ACC112 (cell line): ENCODE results near the gene TMEM182.

Source experiments
- H2AFZ ChIP-seq: fragments of 200-600 bp; sonication (generic); one replicate; pipeline ENCODE4 v1.6.0; 2017; ENCODE audit warnings: antibody characterized with exemption, low read length; ENCODE audit not compliant: unreplicated experiment
- H3K27ac ChIP-seq: fragments of 200-600 bp; sonication (generic); 2 replicates; pipeline ENCODE4 v1.5.1; 2014; ENCODE audit warnings: low read depth, mild to moderate bottlenecking, antibody characterized with exemption, low read length, moderate library complexity
- H3K27me3 ChIP-seq: fragments of 200-600 bp; sonication (generic); 2 replicates; pipeline ENCODE4 v1.6.1; 2014; ENCODE audit warnings: mild to moderate bottlenecking, antibody characterized with exemption, low read length, moderate library complexity, mixed read lengths; ENCODE audit not compliant: insufficient read depth
- H3K36me3 ChIP-seq: fragments of 200-600 bp; sonication (generic); 2 replicates; pipeline ENCODE4 v1.6.1; 2016; ENCODE audit warnings: mild to moderate bottlenecking, antibody characterized with exemption, low read length, moderate library complexity, mixed read lengths; ENCODE audit not compliant: insufficient read depth
- H3K4me1 ChIP-seq: fragments of 200-600 bp; sonication (generic); one replicate; pipeline ENCODE4 v1.6.1; 2016; ENCODE audit warnings: low read length, mixed read lengths; ENCODE audit not compliant: insufficient read depth, unreplicated experiment, control insufficient read depth
- H3K4me3 ChIP-seq: fragments of 200-600 bp; sonication (generic); 2 replicates; pipeline ENCODE4 v1.5.1; 2014; ENCODE audit warnings: mild to moderate bottlenecking, low read depth, low read length
- H3K79me2 ChIP-seq: fragments of 200-600 bp; sonication (generic); one replicate; pipeline ENCODE4 v1.6.0; 2016; ENCODE audit warnings: low read length; ENCODE audit not compliant: control insufficient read depth, unreplicated experiment, insufficient read depth

Gene TMEM182

DNA sequence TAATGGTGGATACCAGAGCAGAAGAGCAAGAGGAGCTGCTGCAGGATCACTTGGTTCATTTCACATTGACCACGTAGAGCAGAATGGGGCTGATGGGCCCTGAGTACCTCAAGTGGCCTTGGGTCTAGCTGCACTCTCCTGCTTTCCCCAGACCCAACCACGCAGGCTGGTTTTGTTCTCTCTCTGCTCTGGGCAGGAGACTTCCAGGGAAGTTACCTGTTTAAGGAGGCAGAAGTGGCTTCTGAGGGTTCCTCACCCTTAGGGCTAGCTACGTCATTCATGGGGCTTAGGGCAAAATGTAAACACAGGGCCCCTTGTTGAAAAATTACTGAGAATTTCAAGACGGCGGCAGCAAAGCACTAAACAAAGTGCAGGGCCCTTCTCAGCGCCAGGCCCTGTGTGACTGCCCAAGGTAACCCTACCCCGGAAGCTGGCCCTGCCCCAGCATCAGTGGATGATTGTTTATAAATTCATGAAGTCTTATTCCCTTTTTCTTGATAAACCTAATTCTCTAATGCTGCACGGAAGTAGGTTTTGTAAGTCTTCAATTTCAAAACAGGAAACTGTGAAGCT is 75.9 kb downstream of the TMEM182 start:
- no peak overlapping the region for H2AFZ ChIP-seq
- H3K4me1 ChIP-seq, result peaks cover 4% of the 10 kb centered on the region
- no peaks in the 10 kb centered on the region for H3K79me2 ChIP-seq
- H3K36me3 ChIP-seq, result no peaks in the 10 kb centered on the region
- no peak overlapping the region for H3K27ac ChIP-seq
- H3K4me3 ChIP-seq, result no peak overlapping the region
- H3K27me3 ChIP-seq, result peaks cover 40% of the 10 kb centered on the region

DNA sequence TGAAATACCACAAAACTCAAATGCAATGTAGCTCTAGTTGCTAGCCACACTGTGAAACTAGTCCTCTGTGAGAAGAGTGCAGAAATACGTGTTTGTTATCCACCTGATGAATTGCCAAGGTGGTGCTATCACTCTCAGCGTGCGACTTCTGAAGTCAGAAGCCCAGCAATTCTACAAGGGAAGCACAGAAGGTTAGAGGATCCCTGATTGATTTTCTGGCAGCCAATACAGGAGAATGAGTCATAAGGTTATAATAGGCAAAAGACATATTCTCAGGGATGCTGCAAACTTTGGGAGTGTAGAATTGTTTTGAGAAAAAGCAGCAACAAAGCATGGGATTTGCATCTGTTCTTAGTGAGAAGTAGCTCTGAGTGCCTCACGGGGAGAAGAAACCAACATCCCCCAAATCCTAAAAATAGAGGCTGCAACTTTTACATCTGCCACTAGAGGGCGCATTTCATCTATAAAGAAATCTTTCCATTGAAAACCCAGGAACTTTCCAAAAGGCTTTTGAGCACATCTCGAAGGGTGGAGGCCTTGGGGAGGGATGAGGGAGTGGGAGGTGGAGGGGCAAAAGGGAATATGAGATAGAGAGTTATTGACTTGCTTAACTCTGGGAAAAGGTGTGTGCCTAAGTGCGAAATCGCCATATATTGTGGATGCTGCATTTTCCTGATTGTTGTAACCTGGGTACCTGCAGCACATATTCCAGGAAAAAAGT is 78.0 kb downstream of the TMEM182 start:
- Histone ChIP-seq H3K4me1 (peaks cover 4% of the 10 kb centered on the region), H3K27me3 (peaks cover 31% of the 10 kb centered on the region), H2AFZ (no peak overlapping the region), H3K4me3 (no peak overlapping the region), H3K36me3 (no peaks in the 10 kb centered on the region), H3K79me2 (no peaks in the 10 kb centered on the region), H3K27ac (no peak overlapping the region)

DNA sequence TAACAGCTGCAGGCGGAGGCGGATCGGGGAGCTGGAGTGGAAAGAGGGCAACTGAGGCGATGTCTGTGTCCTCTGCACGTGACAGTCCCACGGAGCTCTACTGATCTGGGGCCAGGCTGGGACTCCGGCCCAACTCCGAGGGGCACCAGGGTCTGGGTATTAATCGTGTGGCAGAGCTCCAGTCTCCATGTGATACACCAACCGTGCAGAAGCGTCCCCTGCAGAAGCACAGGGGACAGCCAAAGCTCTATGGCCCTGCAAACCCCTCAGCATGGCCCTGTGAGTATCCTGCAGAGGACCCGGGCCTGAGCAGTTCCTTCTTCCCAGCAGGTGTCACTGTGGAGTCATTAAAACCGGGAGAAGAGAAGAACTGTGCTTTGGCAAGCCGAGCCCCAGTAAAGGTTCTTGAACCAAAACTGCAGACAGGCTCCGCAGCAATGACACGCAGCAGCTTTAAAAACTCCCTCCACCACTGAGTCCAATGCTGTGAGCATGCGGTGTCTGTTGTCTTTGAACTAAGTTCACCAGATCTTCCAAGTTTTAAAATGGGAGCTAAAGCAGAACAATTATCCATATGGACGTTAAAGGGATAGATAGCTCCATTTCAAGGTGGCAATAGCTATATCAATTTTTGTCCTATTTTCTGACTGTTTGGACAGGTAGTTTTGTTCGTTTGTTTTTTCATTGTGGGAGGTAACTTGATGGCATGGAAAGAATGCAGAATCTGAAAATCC is 79.4 kb downstream of the TMEM182 start:
- peaks cover 4% of the 10 kb centered on the region for H3K4me1 ChIP-seq
- H3K4me3 ChIP-seq, result no peak overlapping the region
- peaks cover 31% of the 10 kb centered on the region for H3K27me3 ChIP-seq
- H2AFZ ChIP-seq, result no peak overlapping the region
- H3K27ac ChIP-seq, result no peak overlapping the region
- no peaks in the 10 kb centered on the region for H3K36me3 ChIP-seq
- H3K79me2 ChIP-seq, result no peaks in the 10 kb centered on the region

DNA sequence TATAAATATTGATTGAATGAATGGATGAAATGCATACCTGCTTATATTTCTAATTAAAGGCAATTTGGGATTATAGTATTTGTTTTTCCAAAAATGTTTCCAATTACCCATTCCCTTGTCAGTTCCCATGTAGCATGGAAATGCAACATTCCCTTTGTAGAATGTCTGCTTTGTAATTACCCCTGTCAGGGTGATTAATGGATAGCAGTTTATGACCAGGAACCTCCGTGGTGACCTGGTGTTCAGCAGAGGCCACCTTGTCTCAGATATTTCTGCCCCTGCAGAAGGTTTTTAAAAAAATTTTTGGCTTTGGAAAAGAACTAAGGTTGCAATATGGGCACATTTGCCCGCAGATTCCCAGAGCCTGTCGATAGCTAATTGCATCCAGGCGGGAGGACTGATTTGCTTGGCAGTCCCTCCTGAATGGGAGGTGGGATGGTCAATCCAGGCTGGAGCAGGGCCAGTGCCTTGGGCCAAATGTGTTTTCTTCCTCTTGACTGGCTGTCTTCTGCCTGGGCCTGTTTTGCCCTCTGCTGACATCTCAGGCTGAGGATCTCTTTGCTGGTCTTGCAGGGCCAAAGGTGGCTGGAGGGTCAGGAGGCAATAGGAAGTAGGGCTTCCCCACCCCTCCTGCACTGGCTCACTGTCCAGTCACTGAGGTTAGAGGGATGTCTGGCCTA is 82.1 kb downstream of the TMEM182 start:
- no peak overlapping the region for H3K27ac ChIP-seq
- peaks cover 4% of the 10 kb centered on the region for H3K4me1 ChIP-seq
- H3K4me3 ChIP-seq, result no peak overlapping the region
- no peaks in the 10 kb centered on the region for H3K79me2 ChIP-seq
- H3K36me3 ChIP-seq, result no peaks in the 10 kb centered on the region
- no peak overlapping the region for H2AFZ ChIP-seq
- peaks cover 24% of the 10 kb centered on the region for H3K27me3 ChIP-seq

DNA sequence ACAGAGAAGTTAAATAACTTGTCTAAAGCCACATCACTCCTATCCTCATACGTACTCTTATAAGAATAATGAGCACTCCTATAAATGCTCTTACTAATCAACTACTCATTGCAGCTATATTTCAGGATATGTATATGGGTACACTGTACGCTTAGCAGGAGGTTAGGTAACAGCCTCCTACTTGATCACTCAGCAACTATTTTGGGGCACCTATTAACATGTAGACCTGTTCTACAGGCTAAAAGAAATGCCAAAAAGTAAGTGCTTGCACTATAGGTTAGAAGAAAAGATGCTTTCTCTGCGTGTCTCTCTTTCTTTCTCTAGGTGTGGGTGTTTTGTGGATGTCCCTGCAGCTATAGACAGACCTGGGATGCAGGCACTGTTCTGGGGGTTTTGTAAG is 83.1 kb downstream of the TMEM182 start:
- H3K79me2 ChIP-seq, result no peaks in the 10 kb centered on the region
- H3K36me3 ChIP-seq, result no peaks in the 10 kb centered on the region
- no peak overlapping the region for H3K4me3 ChIP-seq
- H3K27me3 ChIP-seq, result peaks cover 34% of the 10 kb centered on the region
- no peak overlapping the region for H3K27ac ChIP-seq
- no peak overlapping the region for H2AFZ ChIP-seq
- peaks cover 4% of the 10 kb centered on the region for H3K4me1 ChIP-seq

DNA sequence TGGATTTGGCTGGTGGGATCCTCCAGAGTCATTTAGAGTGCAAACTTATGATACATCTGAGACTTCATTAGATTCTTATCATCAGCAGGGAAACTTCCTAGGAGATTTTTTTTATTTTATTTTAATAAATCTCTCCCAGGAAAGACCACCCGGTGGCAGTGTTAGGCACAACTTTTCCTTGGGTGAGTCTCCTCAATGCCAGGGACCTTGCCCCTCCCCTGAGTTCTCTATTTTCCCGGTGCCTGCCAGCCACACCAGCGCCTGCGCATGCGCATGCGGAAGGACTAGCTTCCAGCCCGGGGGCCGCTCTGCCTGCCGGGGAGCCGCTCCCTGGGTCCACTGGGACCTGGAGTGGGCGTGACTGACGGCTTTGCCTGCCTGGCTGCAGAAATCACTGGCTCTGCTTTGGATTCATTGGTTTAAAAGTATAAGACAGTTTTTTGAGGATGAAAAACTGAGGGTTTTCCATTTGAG is 86.6 kb downstream of the TMEM182 start:
- Histone ChIP-seq H3K27ac (no peak overlapping the region), H3K4me1 (no peaks in the 10 kb centered on the region), H3K36me3 (no peaks in the 10 kb centered on the region), H3K4me3 (peak overlapping the region; percentile 36), H3K79me2 (no peaks in the 10 kb centered on the region), H3K27me3 (peaks cover 46% of the 10 kb centered on the region), H2AFZ (no peak overlapping the region)

DNA sequence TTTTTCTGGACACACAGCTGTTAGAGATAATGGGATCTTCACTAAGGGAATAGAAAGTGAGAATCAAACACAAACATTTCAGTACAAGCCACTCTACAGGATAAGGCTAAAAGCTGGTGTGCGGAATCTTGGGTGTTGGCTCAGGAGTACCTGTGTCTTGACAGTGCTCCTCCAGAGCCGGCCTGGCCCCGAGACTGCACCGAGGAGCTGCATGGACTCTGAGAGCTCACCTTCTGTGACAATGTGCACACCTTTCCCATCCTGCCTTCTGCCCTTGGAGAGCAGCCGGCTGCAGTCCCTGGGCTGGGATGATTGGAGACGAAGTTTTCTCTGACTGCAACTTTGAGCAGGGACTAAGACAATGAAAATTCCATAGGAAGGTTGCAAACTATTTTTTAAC is 89.1 kb downstream of the TMEM182 start:
- peaks cover 45% of the 10 kb centered on the region for H3K27me3 ChIP-seq
- H3K4me3 ChIP-seq, result no peak overlapping the region

DNA sequence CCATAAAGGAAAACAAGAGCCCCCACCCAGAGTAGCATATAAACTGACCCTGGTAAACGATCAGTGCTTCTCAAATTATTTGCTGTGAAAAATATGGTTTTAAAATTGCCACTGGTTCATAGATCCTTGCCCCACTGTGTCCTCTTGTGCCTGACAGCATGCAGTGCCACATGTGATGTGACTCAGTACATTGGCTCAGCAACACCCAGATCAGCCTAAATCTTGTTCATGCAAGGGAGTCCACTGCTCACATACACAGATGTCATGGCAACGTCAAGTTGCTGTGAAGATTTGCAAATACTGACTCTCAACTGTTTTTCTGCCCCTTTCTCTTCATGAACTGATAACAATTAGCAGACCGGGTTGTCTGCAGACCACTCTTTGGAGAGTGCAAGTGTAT is 91.0 kb downstream of the TMEM182 start:
- H2AFZ ChIP-seq, result no peak overlapping the region
- peaks cover 46% of the 10 kb centered on the region for H3K27me3 ChIP-seq
- H3K36me3 ChIP-seq, result no peaks in the 10 kb centered on the region

More for the DNA sequence above, 89.1 kb downstream of the TMEM182 start:
- H3K4me1 ChIP-seq, result no peaks in the 10 kb centered on the region
- H2AFZ ChIP-seq, result no peak overlapping the region
- no peak overlapping the region for H3K27ac ChIP-seq
- no peaks in the 10 kb centered on the region for H3K79me2 ChIP-seq
- H3K36me3 ChIP-seq, result no peaks in the 10 kb centered on the region

More for the DNA sequence above, 91.0 kb downstream of the TMEM182 start:
- Histone ChIP-seq H3K4me1 (no peaks in the 10 kb centered on the region), H3K79me2 (no peaks in the 10 kb centered on the region), H3K27ac (no peak overlapping the region), H3K4me3 (no peak overlapping the region)
